HEK293 (cell line): ENCODE measurements around the gene ATP10A.

Experiments used
- ZFP41 ChIP-seq: fragments of 450-650 bp; formaldehyde crosslinking; IDR thresholded peaks from 2 replicates; pipeline ENCODE4 v1.5.1; 2016; ENCODE audit warnings: missing biosample characterization, missing genetic modification characterization, borderline replicate concordance
- ZNF146 ChIP-seq: fragments of 450-650 bp; formaldehyde crosslinking; IDR thresholded peaks from 2 replicates; pipeline ENCODE4 v1.5.1; 2016; ENCODE audit warnings: missing biosample characterization, missing genetic modification characterization
- ZNF707 ChIP-seq: fragments of 450-650 bp; formaldehyde crosslinking; IDR thresholded peaks from 2 replicates; pipeline ENCODE4 v1.5.1; 2016; ENCODE audit warnings: missing biosample characterization, missing genetic modification characterization
- ZNF776 ChIP-seq: fragments of 450-650 bp; formaldehyde crosslinking; IDR thresholded peaks from 2 replicates; pipeline ENCODE4 v1.5.0; 2017; ENCODE audit warnings: missing biosample characterization, missing genetic modification characterization, borderline replicate concordance
- TF ChIP-seq, protein P1 (sequence below): fragments of 450-650 bp; formaldehyde crosslinking; IDR thresholded peaks from 2 replicates; pipeline ENCODE4 v1.5.1; 2016; ENCODE audit warnings: missing biosample characterization, missing genetic modification characterization

DNA sequence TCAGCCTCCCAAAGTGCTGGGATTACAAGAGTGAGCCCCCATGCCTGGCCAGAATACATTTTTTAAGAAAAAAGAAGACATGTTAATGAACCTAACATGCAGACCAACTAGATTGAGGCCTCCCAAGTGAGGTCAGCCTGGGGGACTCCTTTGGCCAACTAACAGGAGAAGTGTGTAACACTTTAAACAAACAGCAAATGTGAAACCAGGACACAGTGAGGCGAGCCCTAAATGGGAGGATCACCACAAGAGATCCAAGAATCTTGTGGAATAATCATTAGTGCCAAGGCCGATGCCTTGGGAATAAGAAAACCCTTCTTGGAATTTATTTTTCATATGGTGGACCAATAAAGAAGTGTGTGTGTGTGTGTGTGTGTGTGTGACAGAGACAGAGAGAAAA, 73.9 kb downstream of the ATP10A start:
- TF ChIP-seq, protein P1, sequence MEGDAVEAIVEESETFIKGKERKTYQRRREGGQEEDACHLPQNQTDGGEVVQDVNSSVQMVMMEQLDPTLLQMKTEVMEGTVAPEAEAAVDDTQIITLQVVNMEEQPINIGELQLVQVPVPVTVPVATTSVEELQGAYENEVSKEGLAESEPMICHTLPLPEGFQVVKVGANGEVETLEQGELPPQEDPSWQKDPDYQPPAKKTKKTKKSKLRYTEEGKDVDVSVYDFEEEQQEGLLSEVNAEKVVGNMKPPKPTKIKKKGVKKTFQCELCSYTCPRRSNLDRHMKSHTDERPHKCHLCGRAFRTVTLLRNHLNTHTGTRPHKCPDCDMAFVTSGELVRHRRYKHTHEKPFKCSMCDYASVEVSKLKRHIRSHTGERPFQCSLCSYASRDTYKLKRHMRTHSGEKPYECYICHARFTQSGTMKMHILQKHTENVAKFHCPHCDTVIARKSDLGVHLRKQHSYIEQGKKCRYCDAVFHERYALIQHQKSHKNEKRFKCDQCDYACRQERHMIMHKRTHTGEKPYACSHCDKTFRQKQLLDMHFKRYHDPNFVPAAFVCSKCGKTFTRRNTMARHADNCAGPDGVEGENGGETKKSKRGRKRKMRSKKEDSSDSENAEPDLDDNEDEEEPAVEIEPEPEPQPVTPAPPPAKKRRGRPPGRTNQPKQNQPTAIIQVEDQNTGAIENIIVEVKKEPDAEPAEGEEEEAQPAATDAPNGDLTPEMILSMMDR (tag by site-specific recombination) = no peak
- no peak for TF ChIP-seq ZNF707 (tag by site-specific recombination)
- no peak for TF ChIP-seq ZFP41
- TF ChIP-seq ZNF146 = no peak
- TF ChIP-seq ZNF776 (tag by site-specific recombination) = no peak
